NB4 (cell line): Measurements from ENCODE around the gene E2F3.

ENCODE experiments used
- DNase-seq: peaks from one replicate; pipeline ENCODE4 v3.0.0; 2010; ENCODE audit warnings: low read depth
- H3K4me3 ChIP-seq: one replicate; pipeline ENCODE4 v1.5.1; 2011; ENCODE audit warnings: mild to moderate bottlenecking, low read depth, low read length, moderate library complexity
- CTCF ChIP-seq: IDR thresholded peaks from one replicate; pipeline ENCODE4 v1.5.1; 2012; ENCODE audit warnings: low read depth, low read length
- MAX ChIP-seq: IDR thresholded peaks from 2 replicates; pipeline ENCODE4 v1.6.1; 2011; ENCODE audit warnings: low read depth, low read length
- MYC ChIP-seq: IDR thresholded peaks from 2 replicates; pipeline ENCODE4 v1.6.1; 2011; ENCODE audit warnings: low read depth, low read length
- POLR2A ChIP-seq: IDR thresholded peaks from 2 replicates; pipeline ENCODE4 v1.6.1; 2011; ENCODE audit warnings: mild to moderate bottlenecking; ENCODE audit not compliant: insufficient read length; ENCODE audit errors: extremely low read depth

Gene E2F3

GRCh38 chr6:20434766-20435165, 33.1 kb downstream of the E2F3 start:
- no peak for DNase-seq
- H3K4me3 ChIP-seq, result no peak overlapping the region
- TF ChIP-seq MAX, result no peak
- no peak for TF ChIP-seq CTCF
- no peak for TF ChIP-seq POLR2A
- TF ChIP-seq MYC, result no peak

- TF ChIP-seq CTCF (no peak), POLR2A (no peak), MYC (no peak)
- no peak overlapping the region for H3K4me3 ChIP-seq
- DNase-seq, result no peak
These were observed 35.0 kb downstream of the E2F3 start for GRCh38 chr6:20436719-20437118.

- H3K4me3 ChIP-seq, result no peak overlapping the region
- DNase-seq, result no peak
- TF ChIP-seq CTCF, result no peak
- TF ChIP-seq POLR2A, result no peak
- no peak for TF ChIP-seq MYC
- TF ChIP-seq MAX, result no peak
These were observed 36.0 kb downstream of the E2F3 start for GRCh38 chr6:20437639-20438038.

GRCh38 chr6:20438462-20439070, 36.9 kb downstream of the E2F3 start:
- H3K4me3 ChIP-seq, result no peak overlapping the region
- no peak for DNase-seq
- TF ChIP-seq CTCF (no peak), POLR2A (no peak), MYC (no peak), MAX (no peak)

GRCh38 chr6:20439558-20439957, 37.9 kb downstream of the E2F3 start:
- H3K4me3 ChIP-seq, result no peak overlapping the region
- no peak for TF ChIP-seq CTCF
- TF ChIP-seq POLR2A, result no peak
- no peak for TF ChIP-seq MYC
- TF ChIP-seq MAX, result no peak
- no peak for DNase-seq

GRCh38 chr6:20440296-20440695, 38.6 kb downstream of the E2F3 start:
- no peak overlapping the region for H3K4me3 ChIP-seq
- DNase-seq, result no peak
- TF ChIP-seq MAX (no peak), MYC (no peak), POLR2A (no peak), CTCF (no peak)
